T-helper 2 cell treated with Interferon-gamma antibody and Interleukin-4, amounts not matched to agents 5 μg/mL and 100 μg/mL, for 36 hours (primary cell): ENCODE data around the gene RNASE8.
A peak's percentile ranks its signal among the peaks of the same experiment; 100 is the strongest.

ENCODE experiments used
- DNase-seq: peaks from one replicate; pipeline ENCODE4 v3.0.0; 2021; ENCODE audit warnings: low spot score
- H3K27ac Mint-ChIP-seq: one replicate; pipeline ENCODE4 v1.8.0; 2021; ENCODE audit warnings: mild to moderate bottlenecking, mixed read lengths
- H3K27me3 Mint-ChIP-seq: one replicate; pipeline ENCODE4 v1.8.0; 2021; ENCODE audit warnings: low read depth, mixed read lengths
- H3K36me3 Mint-ChIP-seq: one replicate; pipeline ENCODE4 v1.8.0; 2021; ENCODE audit warnings: low read depth, mixed read lengths
- H3K4me1 Mint-ChIP-seq: one replicate; pipeline ENCODE4 v1.8.0; 2021; ENCODE audit warnings: low read depth, mixed read lengths
- H3K4me3 Mint-ChIP-seq: one replicate; pipeline ENCODE4 v1.8.0; 2022; ENCODE audit warnings: mild to moderate bottlenecking, moderate library complexity, mixed read lengths
- H3K9me3 Mint-ChIP-seq: one replicate; pipeline ENCODE4 v1.8.0; 2021; ENCODE audit warnings: mixed read lengths

The RNASE8 gene

DNA sequence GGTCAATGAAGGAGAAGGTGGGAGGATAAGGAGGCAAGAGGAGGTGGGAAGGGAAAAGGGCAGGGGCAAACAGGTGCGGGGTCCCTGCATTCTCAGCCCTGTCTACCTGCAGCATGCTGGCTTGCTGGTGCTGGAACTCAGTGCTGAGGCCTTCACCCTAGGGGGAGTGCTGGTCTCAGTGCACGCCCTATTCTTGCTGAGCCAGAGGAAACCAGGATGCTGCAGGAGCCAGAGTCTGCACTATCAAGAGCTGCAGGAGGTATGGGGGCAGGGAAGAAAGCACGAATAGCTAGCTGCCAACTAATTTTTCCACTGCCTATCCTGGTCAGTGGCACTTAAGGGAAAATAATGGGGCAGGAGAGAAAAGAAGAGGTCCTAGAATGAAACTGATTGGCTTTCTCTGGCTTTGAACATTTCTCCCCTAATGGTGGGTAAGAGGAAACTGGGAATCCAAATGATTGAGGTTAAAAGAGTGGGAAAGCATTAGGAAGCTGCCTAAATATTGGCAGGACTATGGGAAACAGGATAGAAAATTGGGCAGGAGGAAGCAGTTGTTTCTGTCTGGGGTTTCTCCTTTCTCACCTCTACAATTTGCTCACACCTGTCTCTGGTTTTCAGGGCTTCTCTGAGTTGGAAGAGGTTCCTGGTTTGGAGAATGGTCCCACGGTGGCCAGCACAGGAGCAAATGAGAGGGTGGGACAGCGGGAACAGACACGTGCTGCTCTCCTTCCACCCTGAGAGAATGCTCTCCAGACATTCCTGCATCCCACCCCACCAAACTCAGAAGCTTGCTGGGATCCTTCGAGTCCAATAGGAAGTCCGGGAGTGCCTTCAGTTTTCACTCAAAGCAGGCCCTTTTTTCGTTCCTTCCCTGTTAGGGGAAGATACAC, 45.1 kb downstream of the RNASE8 start:
- no peak for DNase-seq
- H3K27me3 Mint-ChIP-seq, result peaks cover 8% of the 10 kb centered on the region
- no peaks in the 10 kb centered on the region for H3K36me3 Mint-ChIP-seq
- H3K27ac Mint-ChIP-seq, result peak overlapping the region; percentile 94
- H3K4me3 Mint-ChIP-seq, result peak overlapping the region; percentile 89
- no peaks in the 10 kb centered on the region for H3K9me3 Mint-ChIP-seq
- H3K4me1 Mint-ChIP-seq, result peaks cover 37% of the 10 kb centered on the region

DNA sequence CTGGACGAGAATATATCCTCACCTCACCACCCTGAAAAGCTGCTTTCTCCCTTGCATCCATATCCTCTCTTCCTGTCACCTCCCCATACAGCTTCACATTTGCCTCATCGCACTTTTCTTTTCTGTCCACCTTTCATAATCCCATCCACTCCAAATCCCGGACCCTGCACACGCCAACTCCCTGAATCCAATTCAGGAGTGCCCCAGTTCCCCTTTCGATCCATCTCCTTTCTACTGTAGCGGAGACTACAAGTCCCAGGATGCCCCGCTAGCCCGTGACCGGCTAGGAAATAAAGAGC, 45.7 kb downstream of the RNASE8 start:
- DNase-seq, result no peak
- Mint-ChIP-seq H3K27me3 (peaks cover 8% of the 10 kb centered on the region), H3K4me3 (peak overlapping the region; percentile 89), H3K27ac (peak overlapping the region; percentile 94), H3K9me3 (no peaks in the 10 kb centered on the region), H3K4me1 (peaks cover 37% of the 10 kb centered on the region), H3K36me3 (no peaks in the 10 kb centered on the region)

DNA sequence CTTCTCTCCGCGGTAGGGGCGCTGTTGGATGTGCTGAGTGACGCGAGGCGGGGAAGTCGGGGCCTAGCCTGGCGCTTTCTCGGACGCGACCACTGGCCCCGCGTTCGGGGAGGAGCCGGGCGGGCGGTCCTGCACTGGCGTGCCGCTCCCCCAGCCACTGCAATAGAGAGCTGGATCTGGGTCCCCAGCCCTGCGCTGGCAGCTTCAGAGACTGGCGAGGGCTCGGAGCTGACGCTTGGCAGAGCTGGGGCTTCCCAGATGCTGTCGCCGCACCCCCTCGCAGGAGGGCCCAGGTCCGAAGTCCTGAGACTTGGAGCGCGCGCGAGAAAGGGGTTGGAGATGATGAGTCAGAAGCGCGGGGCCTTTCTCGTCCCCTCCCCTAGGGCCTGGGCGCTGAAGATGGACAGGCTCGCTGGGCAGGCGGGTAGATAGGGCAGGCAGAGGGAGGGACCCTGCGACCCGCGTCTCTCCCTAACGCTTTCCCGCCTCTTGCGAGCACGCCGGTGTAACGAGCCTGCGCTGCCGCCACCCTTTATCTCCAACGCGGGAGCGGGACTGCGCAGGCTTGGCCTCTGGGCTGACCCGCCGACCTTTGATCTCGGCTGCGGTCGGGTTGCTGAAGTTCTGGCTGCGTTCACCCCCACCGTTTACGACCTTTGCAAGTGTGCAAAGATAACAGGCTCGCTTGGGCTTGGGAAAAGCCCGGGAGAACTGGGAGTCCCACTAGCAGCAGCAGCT, 46.3 kb downstream of the RNASE8 start:
- Mint-ChIP-seq H3K36me3 (no peaks in the 10 kb centered on the region), H3K9me3 (no peaks in the 10 kb centered on the region), H3K27ac (peak overlapping the region; percentile 94), H3K4me1 (peaks cover 35% of the 10 kb centered on the region), H3K27me3 (peaks cover 6% of the 10 kb centered on the region), H3K4me3 (peak overlapping the region; percentile 89)
- DNase-seq, result peak; percentile 92

DNA sequence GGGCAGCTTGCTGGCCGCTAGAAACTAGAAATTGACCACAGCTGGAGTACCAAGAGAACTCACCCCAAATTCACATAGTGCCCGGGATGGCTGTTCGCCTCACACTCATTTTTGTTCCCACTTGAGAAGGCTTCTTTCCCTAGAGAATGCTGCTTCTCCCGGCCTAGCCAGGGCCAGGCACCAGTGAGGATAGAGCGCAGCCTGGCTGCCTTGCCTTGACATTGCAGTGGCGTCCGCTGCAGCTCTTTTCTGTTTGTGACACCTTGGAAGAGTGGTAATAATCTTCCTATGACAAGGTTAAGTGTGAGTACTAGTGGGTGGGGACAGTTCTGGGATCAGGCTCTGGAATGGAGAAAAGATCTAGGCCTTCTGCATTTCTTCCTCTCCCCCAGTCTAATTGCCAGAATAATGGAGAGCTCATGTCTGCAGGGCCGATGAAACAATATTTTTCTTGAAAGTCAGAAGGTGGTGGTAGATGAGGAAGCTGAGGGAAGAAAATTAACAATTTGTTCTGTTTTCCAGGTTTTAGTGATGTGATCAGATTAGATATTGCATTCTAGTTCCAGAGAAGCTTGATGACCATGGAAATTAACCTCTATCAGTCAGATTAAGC, 46.9 kb downstream of the RNASE8 start:
- H3K9me3 Mint-ChIP-seq, result no peaks in the 10 kb centered on the region

DNA sequence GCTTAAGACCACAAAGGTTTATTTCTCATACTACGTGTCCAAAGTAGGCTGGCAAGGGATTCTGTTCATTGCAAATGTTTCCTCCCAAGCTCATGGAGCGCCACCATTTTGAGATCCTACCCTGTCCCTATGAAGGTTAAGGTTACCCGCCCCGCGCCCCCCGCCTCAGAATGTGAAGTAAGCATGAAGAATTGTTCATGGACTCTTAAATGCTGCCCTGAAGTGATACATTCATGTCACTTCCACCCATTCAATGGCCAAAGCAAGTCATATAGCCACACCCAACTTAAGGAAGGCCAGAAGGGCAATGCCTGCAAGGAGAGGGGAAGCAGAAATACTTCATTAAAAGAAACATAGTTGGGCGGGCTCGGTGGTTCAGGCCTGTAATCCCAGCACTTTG, 47.5 kb downstream of the RNASE8 start:
- no peak for DNase-seq
- Mint-ChIP-seq H3K4me1 (peaks cover 35% of the 10 kb centered on the region), H3K4me3 (peak overlapping the region; percentile 89), H3K36me3 (no peaks in the 10 kb centered on the region), H3K9me3 (no peaks in the 10 kb centered on the region), H3K27me3 (no peaks in the 10 kb centered on the region), H3K27ac (no peak overlapping the region)

More for the DNA sequence above, 46.9 kb downstream of the RNASE8 start:
- Mint-ChIP-seq H3K27ac (peak overlapping the region; percentile 94), H3K36me3 (no peaks in the 10 kb centered on the region), H3K4me3 (peak overlapping the region; percentile 89), H3K4me1 (peaks cover 32% of the 10 kb centered on the region), H3K27me3 (no peaks in the 10 kb centered on the region)
- peak; percentile 57 for DNase-seq

DNA sequence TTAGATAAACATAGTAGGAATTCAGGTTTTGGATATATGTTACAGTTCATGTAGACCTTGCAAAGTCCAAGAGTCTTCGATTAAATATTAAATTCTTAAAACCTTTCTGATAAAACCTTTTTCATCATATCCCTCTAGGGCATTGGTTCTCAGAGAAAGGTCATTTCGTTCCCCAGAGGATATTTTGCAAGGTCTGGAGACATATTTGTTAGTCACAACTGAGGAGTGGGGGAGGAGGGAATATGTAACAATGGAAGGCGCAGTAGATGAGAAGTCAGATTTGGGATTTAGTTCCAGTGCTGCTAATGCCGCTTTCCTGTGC, 48.5 kb downstream of the RNASE8 start:
- Mint-ChIP-seq H3K27me3 (no peaks in the 10 kb centered on the region), H3K4me1 (peaks cover 32% of the 10 kb centered on the region), H3K4me3 (no peak overlapping the region), H3K27ac (no peak overlapping the region), H3K36me3 (no peaks in the 10 kb centered on the region), H3K9me3 (no peaks in the 10 kb centered on the region)
- no peak for DNase-seq

DNA sequence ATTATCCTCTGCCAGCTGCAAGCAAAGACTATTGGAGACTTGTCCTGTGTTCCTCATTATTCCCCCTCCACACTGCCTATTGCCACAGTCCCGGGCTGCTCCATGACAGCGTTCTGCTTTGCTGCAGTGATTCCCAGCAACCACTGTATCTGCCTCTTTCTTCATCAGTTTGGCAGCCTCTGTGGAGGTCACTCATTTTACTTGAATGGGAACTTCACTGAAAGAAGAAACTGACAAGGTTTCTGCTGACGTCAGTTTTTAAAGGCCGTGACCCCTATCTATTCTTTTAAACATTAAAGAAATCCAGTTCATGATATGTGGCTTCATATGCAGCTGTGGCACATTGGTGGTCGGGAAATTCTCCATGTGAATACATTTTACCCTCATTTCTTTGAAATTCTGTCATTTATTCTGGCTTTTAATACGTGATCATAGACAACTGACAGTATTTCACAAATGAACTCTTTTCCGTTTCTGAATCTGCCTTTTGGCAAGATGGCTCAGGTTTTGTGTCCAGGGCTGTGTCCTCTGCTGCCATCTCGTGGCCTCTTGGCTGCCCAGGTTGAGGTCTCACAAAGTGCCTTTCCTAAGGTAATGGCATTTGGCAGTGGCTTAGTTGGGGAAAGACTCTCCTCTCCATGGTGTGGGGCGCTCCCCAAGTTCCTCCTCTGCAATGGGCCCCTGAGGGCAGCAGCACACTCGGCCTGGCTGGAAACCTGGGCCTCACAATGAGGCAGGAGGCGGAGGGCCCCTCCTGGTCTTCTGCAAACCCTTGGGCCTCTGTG, 49.1 kb downstream of the RNASE8 start:
- H3K36me3 Mint-ChIP-seq, result no peaks in the 10 kb centered on the region
- no peaks in the 10 kb centered on the region for H3K27me3 Mint-ChIP-seq
- no peak overlapping the region for H3K27ac Mint-ChIP-seq
- H3K4me1 Mint-ChIP-seq, result peaks cover 32% of the 10 kb centered on the region
- H3K4me3 Mint-ChIP-seq, result peak overlapping the region; percentile 28
- H3K9me3 Mint-ChIP-seq, result no peaks in the 10 kb centered on the region
- DNase-seq, result peak; percentile 72

DNA sequence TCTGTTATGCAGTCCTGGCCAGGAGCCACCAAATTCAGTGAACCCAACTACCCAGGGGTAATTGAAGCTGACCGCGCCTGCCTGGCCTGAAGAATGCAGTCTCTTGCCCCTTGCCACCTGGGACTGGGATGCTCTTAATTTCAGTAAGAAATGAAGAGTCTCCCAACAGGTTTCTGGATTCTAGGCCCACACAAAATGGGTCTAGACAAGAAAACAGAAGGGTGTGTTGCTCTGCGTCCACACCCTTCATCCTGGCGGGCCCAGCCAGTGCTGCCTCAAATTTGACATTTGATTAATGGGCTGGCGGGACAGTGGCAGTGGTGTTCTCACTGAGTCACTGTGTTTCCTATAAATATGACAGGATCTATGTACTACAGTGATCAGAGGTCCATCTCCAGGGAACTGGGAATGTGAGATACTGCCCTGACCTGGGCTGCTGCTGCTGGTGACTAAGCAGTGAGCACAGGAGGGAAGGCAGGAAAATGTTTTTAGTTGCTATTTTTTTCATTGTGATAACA, 49.7 kb downstream of the RNASE8 start:
- H3K4me3 Mint-ChIP-seq, result no peak overlapping the region
- peaks cover 25% of the 10 kb centered on the region for H3K4me1 Mint-ChIP-seq
- no peak for DNase-seq
- H3K9me3 Mint-ChIP-seq, result no peaks in the 10 kb centered on the region
- H3K36me3 Mint-ChIP-seq, result no peaks in the 10 kb centered on the region
- H3K27me3 Mint-ChIP-seq, result no peaks in the 10 kb centered on the region
- no peak overlapping the region for H3K27ac Mint-ChIP-seq
